OCI-LY7 (cell line): ENCODE measurements around the gene ZPR1. TPM values are rescaled to one million over a fixed set of nuclear protein-coding genes. Genes with fewer than 3 reads are reported as not detected.

Experiments
- BruUV-seq: library from RNA; stranded (reverse); fragments of 400-500 nt; replicated peaks from 2 replicates; lab custom pipeline; 2021; lab: Mats Ljungman, UMichigan
- CTCF ChIA-PET: fragments of 300-600 bp; sonication (Branson Sonifier 250); formaldehyde crosslinking; loops from one replicate; lab custom pipeline; 2022; ENCODE audit warnings: antibody characterized with exemption; ENCODE audit not compliant: unreplicated experiment; lab: Charles Lee
- POLR2A ChIA-PET: fragments of 300-600 bp; sonication (Branson Sonifier 250); formaldehyde crosslinking; loops from one replicate; lab custom pipeline; 2022; ENCODE audit warnings: antibody characterized with exemption; lab: Charles Lee
- DNase-seq: peaks from one replicate; pipeline ENCODE4 v3.0.0-alpha.2; 2015; ENCODE audit warnings: low spot score
- H2AFZ ChIP-seq: fragments of 200-600 bp; sonication (generic), shearing (Covaris generic); 2 replicates; pipeline ENCODE4 v1.6.1; 2014; ENCODE audit warnings: mild to moderate bottlenecking, antibody characterized with exemption, low read length, moderate library complexity
- H3K27ac ChIP-seq: fragments of 200-600 bp; sonication (generic); 2 replicates; pipeline ENCODE4 v1.5.1; 2014; ENCODE audit warnings: mixed run types, low read depth, mild to moderate bottlenecking, moderate library complexity, low read length, inconsistent platforms; ENCODE audit not compliant: poor library complexity, severe bottlenecking
- H3K36me3 ChIP-seq: fragments of 200-600 bp; sonication (generic); 2 replicates; pipeline ENCODE4 v1.6.1; 2014; ENCODE audit warnings: mild to moderate bottlenecking, antibody characterized with exemption, low read length, moderate library complexity, mixed read lengths; ENCODE audit not compliant: insufficient read depth
- H3K4me1 ChIP-seq: fragments of 200-600 bp; sonication (generic); 2 replicates; pipeline ENCODE4 v1.5.1; 2014; ENCODE audit warnings: mild to moderate bottlenecking, low read length; ENCODE audit not compliant: insufficient read depth, poor library complexity, severe bottlenecking
- H3K4me2 ChIP-seq: fragments of 200-600 bp; sonication (generic); 2 replicates; pipeline ENCODE4 v1.6.1; 2014; ENCODE audit warnings: mild to moderate bottlenecking, low read length
- H3K4me3 ChIP-seq: fragments of 200-600 bp; sonication (generic); 2 replicates; pipeline ENCODE4 v1.5.1; 2014; ENCODE audit warnings: mild to moderate bottlenecking, low read depth, low read length; ENCODE audit not compliant: poor library complexity, severe bottlenecking
- H3K79me2 ChIP-seq: fragments of 200-600 bp; sonication (generic); 2 replicates; pipeline ENCODE4 v1.6.1; 2016; ENCODE audit warnings: low read depth, mild to moderate bottlenecking, low read length, moderate library complexity, mixed read lengths; ENCODE audit not compliant: insufficient read depth
- H3K9me2 ChIP-seq: fragments of 200-600 bp; sonication (generic); 2 replicates; pipeline ENCODE4 v1.6.1; 2016; ENCODE audit warnings: mild to moderate bottlenecking, low read length, mixed read lengths; ENCODE audit not compliant: insufficient read depth
- H3K9me3 ChIP-seq: fragments of 200-600 bp; sonication (generic); 2 replicates; pipeline ENCODE4 v1.6.1; 2014; ENCODE audit warnings: mild to moderate bottlenecking, mixed run types, low read length, mixed read lengths
- H4K20me1 ChIP-seq: fragments of 200-600 bp; sonication (generic); 2 replicates; pipeline ENCODE4 v1.6.1; 2014; ENCODE audit warnings: mild to moderate bottlenecking, antibody characterized with exemption, low read length, moderate library complexity, mixed read lengths; ENCODE audit not compliant: insufficient read depth
- EZH2phosphoT487 ChIP-seq: fragments of 200-600 bp; sonication (generic); IDR thresholded peaks from 2 replicates; pipeline ENCODE4 v1.6.1; 2018; ENCODE audit warnings: low read depth, borderline replicate concordance, mild to moderate bottlenecking, mixed run types, antibody characterized with exemption, low read length, moderate library complexity, mixed read lengths
- intact Hi-C: fragments of 100-400 bp; cut with micrococcal nuclease; formaldehyde crosslinking; loops from one replicate; pipeline ENCODE4 v1.10.0; 2022; ENCODE audit not compliant: unreplicated experiment
- total RNA-seq, 2 experiments: library from RNA; depleted of rRNA in 1 of 2; stranded (reverse); fragments of >200 nt in 1 of 2; shearing (Covaris generic) in 1 of 2; gene quantifications; 2 replicates each; pipeline ENCODE4 v1.2.3, GENCODE V29; 2014 to 2022
- TF ChIP-seq, protein P1 (sequence below): fragments of 200-600 bp; sonication (generic); conservative IDR thresholded peaks from 2 replicates; pipeline ENCODE4 v1.5.1; 2014; ENCODE audit warnings: mild to moderate bottlenecking, antibody characterized with exemption, low read length, moderate library complexity, mixed read lengths

Gene ZPR1
- total RNA-seq, 2 experiments from 2014 or later: 57.4 to 67.5 TPM

DNA sequence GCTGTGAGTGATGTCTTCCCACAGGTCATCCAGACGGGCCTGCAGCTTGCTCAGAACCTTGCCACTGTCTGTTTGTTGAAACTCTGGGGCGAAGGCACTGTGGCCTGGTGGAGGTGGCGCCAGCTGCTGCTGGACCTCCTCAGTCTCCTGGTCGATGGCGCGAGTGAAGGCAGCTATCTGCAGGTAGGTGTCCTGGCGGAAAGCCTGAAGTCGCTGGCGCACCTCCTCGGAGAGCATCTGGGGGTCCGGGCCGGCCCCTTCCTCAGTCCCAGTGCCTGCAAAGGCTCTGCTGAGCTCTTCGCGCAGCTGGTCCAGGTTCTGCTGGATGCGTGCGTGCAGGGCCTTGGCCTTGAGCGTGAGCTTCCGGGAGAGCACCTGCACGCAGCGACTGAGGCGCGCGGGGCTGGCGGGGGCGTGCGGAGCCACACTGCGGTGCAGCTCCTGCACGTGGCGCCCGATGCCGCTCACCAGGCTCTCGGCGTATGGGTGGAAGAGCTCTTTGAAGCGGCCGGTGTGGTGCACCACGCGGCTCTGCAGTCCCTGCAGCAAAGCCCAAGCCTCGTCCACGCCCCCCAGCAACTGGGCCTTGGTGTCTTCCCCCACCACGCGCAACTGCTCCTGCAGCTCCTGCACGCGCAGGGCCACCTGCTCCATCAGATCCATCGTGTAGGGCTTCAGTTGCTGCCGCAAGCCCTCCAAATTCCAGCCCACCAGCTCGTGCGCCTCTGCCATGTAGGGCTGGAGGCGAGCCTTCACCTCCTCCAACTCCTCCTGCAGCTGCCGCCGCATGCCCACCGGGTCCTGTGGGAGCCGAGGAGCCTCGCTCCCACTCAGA is 2.6 kb upstream of the ZPR1 start:
- Histone ChIP-seq H4K20me1 (no peaks in the 10 kb centered on the region), H3K36me3 (peaks cover 14% of the 10 kb centered on the region), H3K4me2 (no peak overlapping the region), H3K4me1 (peaks cover 22% of the 10 kb centered on the region), H3K27ac (no peak overlapping the region), H3K4me3 (no peak overlapping the region), H2AFZ (no peak overlapping the region), H3K9me3 (no peaks in the 10 kb centered on the region), H3K9me2 (no peaks in the 10 kb centered on the region), H3K79me2 (peaks cover 21% of the 10 kb centered on the region)
- BruUV-seq: no TSS peak
- ChIA-PET POLR2A (interaction anchor here (0.6 to 1.2 kb wide), 5 partner anchors 46 to 386 kb away, joined by 3 to 6 read pairs (median 4); partner anchors contain the start of gene PAFAH1B2), CTCF (interaction anchor here (0.5 to 2.0 kb wide), 7 partner anchors 14 to 958 kb away, joined by 3 to 9 read pairs (median 4); no protein-coding TSS in a partner anchor)
- DNase-seq: no peak
- TF ChIP-seq, protein P1, sequence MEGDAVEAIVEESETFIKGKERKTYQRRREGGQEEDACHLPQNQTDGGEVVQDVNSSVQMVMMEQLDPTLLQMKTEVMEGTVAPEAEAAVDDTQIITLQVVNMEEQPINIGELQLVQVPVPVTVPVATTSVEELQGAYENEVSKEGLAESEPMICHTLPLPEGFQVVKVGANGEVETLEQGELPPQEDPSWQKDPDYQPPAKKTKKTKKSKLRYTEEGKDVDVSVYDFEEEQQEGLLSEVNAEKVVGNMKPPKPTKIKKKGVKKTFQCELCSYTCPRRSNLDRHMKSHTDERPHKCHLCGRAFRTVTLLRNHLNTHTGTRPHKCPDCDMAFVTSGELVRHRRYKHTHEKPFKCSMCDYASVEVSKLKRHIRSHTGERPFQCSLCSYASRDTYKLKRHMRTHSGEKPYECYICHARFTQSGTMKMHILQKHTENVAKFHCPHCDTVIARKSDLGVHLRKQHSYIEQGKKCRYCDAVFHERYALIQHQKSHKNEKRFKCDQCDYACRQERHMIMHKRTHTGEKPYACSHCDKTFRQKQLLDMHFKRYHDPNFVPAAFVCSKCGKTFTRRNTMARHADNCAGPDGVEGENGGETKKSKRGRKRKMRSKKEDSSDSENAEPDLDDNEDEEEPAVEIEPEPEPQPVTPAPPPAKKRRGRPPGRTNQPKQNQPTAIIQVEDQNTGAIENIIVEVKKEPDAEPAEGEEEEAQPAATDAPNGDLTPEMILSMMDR: no peak
- TF ChIP-seq EZH2phosphoT487: no peak
- intact Hi-C loops: loop anchor here (1.0 to 5.0 kb wide), 4 partner anchors 47 to 391 kb away; partner anchors contain the start of gene APOA1

DNA sequence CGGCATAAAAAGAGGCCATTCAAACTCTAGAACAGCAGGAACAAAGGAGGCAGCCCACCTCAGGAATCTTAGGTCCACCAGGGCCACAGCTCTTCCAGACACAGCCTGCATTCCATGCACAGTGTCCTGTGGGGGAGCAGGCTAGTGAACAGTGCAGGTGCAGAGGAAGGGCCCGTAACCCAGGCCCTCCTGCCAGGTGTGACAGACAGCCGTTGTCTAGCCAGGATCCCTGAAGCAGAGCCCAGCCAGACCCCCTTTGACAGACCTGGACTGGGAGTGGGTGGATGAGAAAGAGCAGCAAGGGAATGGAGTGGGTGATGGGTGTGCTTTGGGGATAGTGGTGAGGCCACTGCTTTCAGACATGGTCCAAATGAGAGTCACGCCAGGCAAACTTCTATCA is 1.2 kb upstream of the ZPR1 start:
- TF ChIP-seq, protein P1: no peak
- TF ChIP-seq EZH2phosphoT487: no peak
- intact Hi-C loops: loop anchor here (1.0 to 5.0 kb wide), 2 partner anchors 17 to 443 kb away; partner anchors contain the start of genes BUD13, PCSK7 and RNF214
- H4K20me1 ChIP-seq: no peaks in the 10 kb centered on the region
- no peak overlapping the region for H3K27ac ChIP-seq
- ChIA-PET CTCF (no interaction called here), POLR2A (no interaction called here)
- H3K9me3 ChIP-seq: no peaks in the 10 kb centered on the region
- no peak for DNase-seq
- H3K4me3 ChIP-seq: no peak overlapping the region
- no peak overlapping the region for H2AFZ ChIP-seq
- H3K4me2 ChIP-seq: peak overlapping the region; percentile 81
- peaks cover 21% of the 10 kb centered on the region for H3K79me2 ChIP-seq
- BruUV-seq: no TSS peak
- no peaks in the 10 kb centered on the region for H3K9me2 ChIP-seq
- H3K36me3 ChIP-seq: peaks cover 28% of the 10 kb centered on the region
- H3K4me1 ChIP-seq: peaks cover 22% of the 10 kb centered on the region
